Sigmoid colon (tissue), 7 donors: ENCODE measurements around the gene SLC25A34. TPM values are rescaled to one million over a fixed set of nuclear protein-coding genes. Genes with fewer than 3 reads are reported as not detected.
A peak's percentile ranks its signal among the peaks of the same experiment; 100 is the strongest.

Source experiments
- DNase-seq: peaks from one replicate; pipeline ENCODE4 v3.0.0-alpha.2; 2019
- H3K27ac ChIP-seq, 4 donors: fragments of 200-600 bp; sonication (generic); one replicate each; pipeline ENCODE4 v1.5.1; 2016 to 2019; ENCODE audit warnings: mild to moderate bottlenecking in 1 of 4
- H3K27me3 ChIP-seq, 3 donors: fragments of 200-600 bp; sonication (generic); one replicate each; pipeline ENCODE4 v1.5.1; 2019; ENCODE audit warnings: mild to moderate bottlenecking in 1 of 3
- H3K36me3 ChIP-seq, 4 donors: fragments of 200-600 bp; sonication (generic); one replicate each; pipeline ENCODE4 v1.5.1; 2016 to 2019
- H3K4me1 ChIP-seq, 4 donors: fragments of 200-600 bp; sonication (generic); one replicate each; pipeline ENCODE4 v1.5.1; 2017 to 2019
- H3K4me3 ChIP-seq, 4 donors: fragments of 200-600 bp; sonication (generic); one replicate each; pipeline ENCODE4 v1.5.1; 2017 to 2019; ENCODE audit warnings: mild to moderate bottlenecking in 2 of 4, moderate library complexity in 1 of 4
- H3K9me3 ChIP-seq, 4 donors: fragments of 200-600 bp in 3 of 4; sonication (generic) in 3 of 4; one replicate each; pipeline versions ENCODE4 v1.5.1 to v1.6.1; 2013 to 2019
- CTCF ChIP-seq, 4 experiments: fragments of 450-650 bp in 3 of 4; fragments of 200-600 bp in 1 of 4; IDR thresholded peaks; one replicate each; pipeline ENCODE4 v1.5.1; 2016 to 2019; ENCODE audit warnings: antibody characterized with exemption in 4 of 4, mild to moderate bottlenecking in 3 of 4, moderate library complexity in 2 of 4
- EP300 ChIP-seq, 4 donors: sonication (generic); formaldehyde crosslinking; IDR thresholded peaks; one replicate each; pipeline ENCODE4 v1.6.1; 2017; ENCODE audit warnings: antibody characterized with exemption in 4 of 4
- POLR2A ChIP-seq, 2 donors: fragments of 450-650 bp; IDR thresholded peaks; one replicate each; pipeline ENCODE4 v1.6.1; 2016; ENCODE audit warnings: antibody characterized with exemption in 2 of 2, mild to moderate bottlenecking in 2 of 2, moderate library complexity in 2 of 2
- POLR2AphosphoS5 ChIP-seq, 4 donors: sonication (generic); formaldehyde crosslinking; IDR thresholded peaks; one replicate each; pipeline ENCODE4 v1.6.1; 2017; ENCODE audit warnings: antibody characterized with exemption in 4 of 4
- WGBS, 2 donors: extraction: QIAGEN DNeasy Blood & Tissue Kit; methylation state at CpG; one replicate each; pipeline ENCODE4 v1.1.7; 2013; 5-methylcytosine and 5-hydroxymethylcytosine counted together
- intact Hi-C: fragments of 100-400 bp; cut with DNase I; formaldehyde crosslinking; loops from one replicate; pipeline ENCODE4 v1.15.1; 2023
- polyA plus RNA-seq, 3 donors: library from polyadenylated mRNA; stranded (reverse); fragments of 200-250 nt; gene quantifications; one replicate each; pipeline ENCODE4 v1.2.3, GENCODE V29; 2013
- total RNA-seq, 4 donors: library from RNA; depleted of rRNA; stranded (reverse); fragments of >200 nt; gene quantifications; one replicate each; pipeline ENCODE4 v1.1.0, GENCODE V29; 2016
- donor health status: healthy with polysubstance abuse.
- donor health status: Bipolar disorder and iron deficiency.
- donor health status: healthy.

The SLC25A34 gene
- total and polyA plus RNA-seq, 7 donors: 0.36 to 16.0 (median 1.8) TPM

GRCh38 chr1:15735304-15736037, 587 bp upstream of the SLC25A34 start:
- Histone ChIP-seq H3K9me3 (no peaks in the 10 kb centered on the region), H3K4me1 (peaks cover 0 to 13% (median 0%) of the 10 kb centered on the region in 4 donors), H3K27ac (peak overlapping the region; percentile 31 to 55 (median 45)), H3K36me3 (peaks cover 20 to 47% (median 35%) of the 10 kb centered on the region in 4 donors), H3K4me3 (no peak overlapping the region), H3K27me3 (no peaks in the 10 kb centered on the region)
- TF ChIP-seq CTCF (IDR thresholded peaks at IDR 0.05): no peak
- TF ChIP-seq POLR2AphosphoS5 (IDR thresholded peaks at IDR 0.05): no peak
- TF ChIP-seq EP300 (IDR thresholded peaks at IDR 0.05): no peak
- TF ChIP-seq POLR2A (IDR thresholded peaks at IDR 0.05): no peak
- no peak for DNase-seq
- intact Hi-C loops: no loop called here
- 30 to 65% methylated on average over 12 of the region's 12 CpGs for WGBS, 2 donors

GRCh38 chr1:15736892-15737261, 819 bp downstream of the SLC25A34 start:
- intact Hi-C loops: no loop called here
- TF ChIP-seq CTCF (IDR thresholded peaks at IDR 0.05): no peak
- TF ChIP-seq POLR2A (IDR thresholded peaks at IDR 0.05): no peak
- no peak for TF ChIP-seq EP300 (IDR thresholded peaks at IDR 0.05)
- TF ChIP-seq POLR2AphosphoS5 (IDR thresholded peaks at IDR 0.05): no peak

GRCh38 chr1:15737324-15738319, 1.6 kb downstream of the SLC25A34 start:
- WGBS, 2 donors: 58 to 84% methylated on average over 20 of the region's 20 CpGs
- H3K36me3 ChIP-seq: peaks cover 4 to 26% (median 16%) of the 10 kb centered on the region in 4 donors

More at GRCh38 chr1:15736892-15737261, 819 bp downstream of the SLC25A34 start:
- H3K27me3 ChIP-seq: no peaks in the 10 kb centered on the region
- peaks cover 0 to 13% (median 2%) of the 10 kb centered on the region in 4 donors for H3K4me1 ChIP-seq
- no peaks in the 10 kb centered on the region for H3K9me3 ChIP-seq
- no peak overlapping the region for H3K4me3 ChIP-seq
- 20 to 46% methylated on average over 6 of the region's 6 CpGs for WGBS, 2 donors
- peak overlapping the region in 1 of 4 donors; percentile 55 for H3K27ac ChIP-seq
- DNase-seq: no peak
- peaks cover 9 to 33% (median 21%) of the 10 kb centered on the region in 4 donors for H3K36me3 ChIP-seq

More at GRCh38 chr1:15737324-15738319, 1.6 kb downstream of the SLC25A34 start:
- no peaks in the 10 kb centered on the region for H3K27me3 ChIP-seq
- H3K4me3 ChIP-seq: no peak overlapping the region
- intact Hi-C loops: no loop called here
- DNase-seq: peak; percentile 55
- TF ChIP-seq POLR2AphosphoS5 (IDR thresholded peaks at IDR 0.05) (no peak), POLR2A (IDR thresholded peaks at IDR 0.05) (no peak), CTCF (IDR thresholded peaks at IDR 0.05) (no peak), EP300 (IDR thresholded peaks at IDR 0.05) (no peak)
- H3K9me3 ChIP-seq: no peaks in the 10 kb centered on the region
- no peak overlapping the region for H3K27ac ChIP-seq
- H3K4me1 ChIP-seq: peaks cover 0 to 13% (median 2%) of the 10 kb centered on the region in 4 donors
